Activated T-helper 2 cell treated with anti-CD3 and anti-CD28 coated beads, Interferon-gamma antibody, Interleukin-2, Interleukin-4, amounts not matched to agents 10 μg/mL and 5 μg/mL and 100 μg/mL, durations not matched to agents 14 hours and 24 hours and 36 hours (primary cell): Measurements from ENCODE around the gene DOCK1. TPM values are rescaled to one million over a fixed set of nuclear protein-coding genes. Genes with fewer than 3 reads are reported as not detected.
"Not testable (repeated sequence)": the region's sequence is repeated elsewhere in the genome, so short reads cannot be mapped to it uniquely, and the experiment has no call there.

Experiments used
- DNase-seq: peaks from one replicate; pipeline ENCODE4 v3.0.0; 2021; ENCODE audit warnings: low spot score
- H3K27ac Mint-ChIP-seq: one replicate; pipeline ENCODE4 v1.8.0; 2021; ENCODE audit warnings: mixed read lengths
- H3K27me3 Mint-ChIP-seq: one replicate; pipeline ENCODE4 v1.8.0; 2021; ENCODE audit warnings: low read depth, mixed read lengths
- H3K36me3 Mint-ChIP-seq: one replicate; pipeline ENCODE4 v1.8.0; 2021; ENCODE audit warnings: low read depth, mixed read lengths
- H3K4me1 Mint-ChIP-seq: one replicate; pipeline ENCODE4 v1.8.0; 2021; ENCODE audit warnings: low read depth, mixed read lengths
- H3K4me3 Mint-ChIP-seq: one replicate; pipeline ENCODE4 v1.8.0; 2021; ENCODE audit warnings: low read depth, mild to moderate bottlenecking, moderate library complexity, mixed read lengths
- H3K9me3 Mint-ChIP-seq: one replicate; pipeline ENCODE4 v1.8.0; 2021; ENCODE audit warnings: mixed read lengths
- intact Hi-C: fragments of 100-400 bp; cut with micrococcal nuclease; formaldehyde crosslinking; loops from one replicate; pipeline ENCODE4 v1.15.1; 2023
- total RNA-seq: library from RNA; stranded (reverse); gene quantifications from 2 replicates; pipeline ENCODE4 v1.2.3, GENCODE V29; 2022

DOCK1 gene
- 0.59 and 1.1 TPM in 2 replicates for total RNA-seq

DNA sequence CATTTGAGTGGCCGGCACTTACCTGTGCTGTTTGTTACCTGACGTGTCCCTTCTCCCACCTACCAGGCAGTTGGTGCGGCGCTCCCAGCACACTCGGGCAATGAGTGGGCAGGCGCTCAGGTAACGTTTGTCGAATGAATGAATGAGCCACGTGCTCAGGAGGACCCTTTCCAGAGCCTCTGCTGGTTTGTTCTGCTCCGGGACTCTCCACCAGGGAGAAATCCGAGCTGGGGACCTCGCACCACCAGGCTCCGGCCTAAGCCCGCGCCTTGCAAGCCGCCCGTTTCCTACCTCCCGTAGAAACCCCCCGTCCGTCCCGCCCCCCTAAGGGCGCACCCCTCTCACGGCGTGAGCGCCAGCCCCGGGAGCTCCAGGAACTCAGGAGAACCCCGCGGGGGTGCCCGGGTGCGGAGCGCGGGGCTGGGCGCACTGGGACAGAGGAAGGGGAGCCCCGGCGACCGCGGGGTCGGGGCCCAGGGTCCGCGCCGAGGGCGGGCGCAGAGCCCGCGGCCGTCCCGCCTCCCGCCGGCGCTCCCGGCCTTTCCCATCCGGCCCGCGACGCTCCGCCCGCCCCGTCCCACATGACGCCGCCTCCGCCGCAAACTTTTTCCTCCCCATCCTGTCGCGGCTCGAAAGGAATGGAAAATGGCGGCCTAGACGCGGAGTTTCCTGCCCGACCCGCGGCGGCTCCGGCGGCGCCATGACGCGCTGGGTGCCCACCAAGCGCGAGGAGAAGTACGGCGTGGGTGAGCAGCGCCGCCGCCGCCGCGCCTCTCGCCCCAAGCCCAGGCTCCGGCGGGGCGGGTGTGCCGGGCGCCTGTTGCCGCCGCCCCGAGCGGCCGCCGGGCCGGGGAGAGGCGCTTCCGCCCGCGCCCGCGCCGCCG, at the start of gene DOCK1:
Gene DOCK1, plus strand, starts transcription at position 611 of the 884 bp plus-strand sequence. Its CDS starts 90 bp downstream, at position 701.
- Mint-ChIP-seq H3K27me3 (peaks cover 18% of the 10 kb centered on the region), H3K9me3 (peaks cover 4% of the 10 kb centered on the region), H3K36me3 (no peaks in the 10 kb centered on the region), H3K4me3 (peak within 1 kb of the TSS; percentile 72), H3K4me1 (no peaks in the 10 kb centered on the region), H3K27ac (no peak within 1 kb of the TSS)
- DNase-seq: no peak
- intact Hi-C loops: no loop called here

- Mint-ChIP-seq H3K36me3 (no peaks in the 10 kb centered on the region), H3K27me3 (no peaks in the 10 kb centered on the region), H3K9me3 (peaks cover 15% of the 10 kb centered on the region), H3K27ac (no peak overlapping the region), H3K4me1 (no peaks in the 10 kb centered on the region), H3K4me3 (no peak overlapping the region)
- DNase-seq: no peak
- intact Hi-C loops: no loop called here
Observed at GRCh38 chr10:126857178-126857806, 47.9 kb upstream of the DOCK1 start.

- no peak for DNase-seq
- H3K27me3 Mint-ChIP-seq: no peaks in the 10 kb centered on the region
- H3K9me3 Mint-ChIP-seq: peaks cover 35% of the 10 kb centered on the region
- intact Hi-C loops: no loop called here
- H3K27ac Mint-ChIP-seq: no peak overlapping the region
- no peaks in the 10 kb centered on the region for H3K36me3 Mint-ChIP-seq
- no peak overlapping the region for H3K4me3 Mint-ChIP-seq
- no peaks in the 10 kb centered on the region for H3K4me1 Mint-ChIP-seq
Observed at GRCh38 chr10:126867567-126868365, 37.5 kb upstream of the DOCK1 start.

DNA sequence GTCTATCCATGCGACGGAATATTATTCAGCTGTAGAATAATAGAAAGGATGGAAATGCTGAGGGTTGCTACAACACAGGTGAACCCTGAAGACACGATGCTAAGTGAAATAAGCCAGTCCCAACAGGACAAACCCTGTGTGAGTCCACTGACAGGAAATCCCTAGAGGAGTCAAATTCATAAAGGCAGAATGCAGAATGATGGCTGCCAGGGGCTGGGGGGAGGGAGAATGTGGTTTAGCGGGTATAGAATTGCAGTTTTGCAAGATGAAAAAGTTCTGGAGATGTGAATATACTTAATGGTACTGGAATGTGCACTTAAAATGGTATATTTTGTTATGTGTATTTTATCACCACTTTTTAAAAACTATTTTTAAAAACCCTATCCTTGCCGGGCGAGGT, 36.9 kb upstream of the DOCK1 start:
- no peak for DNase-seq
- no peaks in the 10 kb centered on the region for H3K27me3 Mint-ChIP-seq

GRCh38 chr10:126872135-126872534, 33.1 kb upstream of the DOCK1 start:
- Mint-ChIP-seq H3K27ac (no peak overlapping the region), H3K4me1 (no peaks in the 10 kb centered on the region), H3K36me3 (no peaks in the 10 kb centered on the region), H3K4me3 (no peak overlapping the region), H3K27me3 (no peaks in the 10 kb centered on the region), H3K9me3 (peaks cover 32% of the 10 kb centered on the region)
- DNase-seq: no peak
- intact Hi-C loops: no loop called here

More for the DNA sequence above, 36.9 kb upstream of the DOCK1 start:
- Mint-ChIP-seq H3K36me3 (no peaks in the 10 kb centered on the region), H3K27ac (no peak overlapping the region), H3K9me3 (peaks cover 34% of the 10 kb centered on the region), H3K4me3 (no peak overlapping the region), H3K4me1 (no peaks in the 10 kb centered on the region)
- intact Hi-C loops: no loop called here

DNA sequence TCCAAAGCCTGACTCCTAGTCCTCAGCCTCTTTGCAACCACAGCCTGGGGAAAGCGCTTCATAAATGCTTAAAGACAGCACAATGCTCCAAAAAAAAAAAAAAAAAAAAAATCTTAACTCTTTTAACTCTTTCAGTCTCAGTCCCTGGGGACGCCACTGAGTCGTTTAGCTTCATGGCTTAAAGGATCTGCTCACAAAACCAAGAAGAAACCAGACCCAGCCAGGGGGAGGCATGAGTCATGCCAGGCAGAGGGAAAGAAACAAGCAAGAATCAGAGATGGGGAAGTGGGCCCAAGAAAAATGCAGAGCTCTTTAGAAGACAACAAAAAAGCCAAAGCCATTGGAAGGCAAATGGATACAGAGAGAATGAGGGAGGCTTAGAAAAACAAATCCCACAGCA, 32.5 kb upstream of the DOCK1 start:
- intact Hi-C loops: no loop called here
- no peak for DNase-seq
- Mint-ChIP-seq H3K4me3 (no peak overlapping the region), H3K36me3 (no peaks in the 10 kb centered on the region), H3K9me3 (peaks cover 29% of the 10 kb centered on the region), H3K4me1 (no peaks in the 10 kb centered on the region), H3K27ac (no peak overlapping the region), H3K27me3 (no peaks in the 10 kb centered on the region)

DNA sequence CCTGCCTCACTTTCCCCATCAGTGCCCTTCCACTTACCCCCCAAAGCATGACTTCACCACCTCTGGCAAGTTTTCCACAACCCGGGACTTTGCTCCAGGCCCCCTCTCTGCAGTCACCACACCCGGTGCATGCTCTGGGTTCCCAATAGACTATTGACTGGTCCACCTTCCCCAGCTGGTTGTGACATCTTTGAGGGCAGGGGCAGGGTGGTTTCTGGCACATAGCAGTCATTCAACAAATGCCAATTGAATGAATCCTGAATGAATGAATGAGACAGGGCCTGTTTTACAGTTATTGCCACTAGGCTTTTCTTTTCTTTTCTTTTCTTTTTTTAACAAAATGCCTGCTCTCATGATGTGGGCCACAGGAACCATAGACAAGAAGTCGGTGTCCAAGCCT, 28.8 kb upstream of the DOCK1 start:
- Mint-ChIP-seq H3K27me3 (no peaks in the 10 kb centered on the region), H3K9me3 (peaks cover 25% of the 10 kb centered on the region), H3K36me3 (no peaks in the 10 kb centered on the region), H3K4me1 (no peaks in the 10 kb centered on the region), H3K27ac (no peak overlapping the region), H3K4me3 (no peak overlapping the region)
- DNase-seq: no peak
- intact Hi-C loops: no loop called here

DNA sequence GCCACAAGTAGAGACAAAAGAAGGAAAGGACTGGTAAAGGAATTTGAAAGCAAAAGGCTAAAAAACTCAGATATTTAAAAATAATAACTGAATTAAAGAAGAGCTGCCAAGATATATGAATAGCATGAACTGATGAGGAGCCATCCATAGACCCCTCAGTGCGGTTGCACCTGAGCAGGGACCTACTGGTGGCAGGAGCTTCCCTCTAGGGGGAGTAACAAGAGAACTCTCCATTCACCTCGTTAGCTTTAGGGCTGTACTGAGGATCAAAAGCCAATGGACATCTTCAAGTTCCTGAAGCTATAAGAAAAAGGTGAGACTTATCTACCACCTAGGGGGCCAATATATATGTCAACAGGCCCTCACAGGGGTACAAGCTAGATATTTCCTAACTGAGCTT, 27.8 kb upstream of the DOCK1 start:
- no peak overlapping the region for H3K27ac Mint-ChIP-seq
- no peaks in the 10 kb centered on the region for H3K27me3 Mint-ChIP-seq
- no peak for DNase-seq
- H3K4me1 Mint-ChIP-seq: no peaks in the 10 kb centered on the region
- H3K9me3 Mint-ChIP-seq: peaks cover 27% of the 10 kb centered on the region
- intact Hi-C loops: no loop called here
- no peak overlapping the region for H3K4me3 Mint-ChIP-seq
- no peaks in the 10 kb centered on the region for H3K36me3 Mint-ChIP-seq

DNA sequence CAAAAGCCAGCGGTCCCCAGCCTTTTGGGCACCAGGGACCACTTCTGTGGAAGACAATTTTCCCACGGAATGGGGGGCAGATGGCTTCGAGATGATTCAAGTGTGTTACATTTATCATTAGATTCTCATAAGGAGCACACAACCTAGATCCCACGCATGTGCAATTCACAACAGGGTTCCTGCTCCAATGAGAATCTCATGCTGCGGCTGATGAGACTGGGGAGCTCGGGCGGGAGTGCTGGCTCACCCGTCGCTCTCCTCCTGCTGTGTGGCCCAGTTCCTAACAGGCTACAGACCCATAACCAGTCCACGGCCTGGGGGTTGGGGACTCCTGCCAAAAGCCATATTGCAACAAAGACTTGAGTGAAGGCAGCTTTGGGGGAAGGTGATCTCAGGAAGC, 26.6 kb upstream of the DOCK1 start:
- DNase-seq: no peak
- no peaks in the 10 kb centered on the region for H3K4me1 Mint-ChIP-seq
- peaks cover 27% of the 10 kb centered on the region for H3K9me3 Mint-ChIP-seq
- no peak overlapping the region for H3K4me3 Mint-ChIP-seq
- intact Hi-C loops: no loop called here
- H3K27ac Mint-ChIP-seq: no peak overlapping the region
- H3K27me3 Mint-ChIP-seq: no peaks in the 10 kb centered on the region
- H3K36me3 Mint-ChIP-seq: no peaks in the 10 kb centered on the region

DNA sequence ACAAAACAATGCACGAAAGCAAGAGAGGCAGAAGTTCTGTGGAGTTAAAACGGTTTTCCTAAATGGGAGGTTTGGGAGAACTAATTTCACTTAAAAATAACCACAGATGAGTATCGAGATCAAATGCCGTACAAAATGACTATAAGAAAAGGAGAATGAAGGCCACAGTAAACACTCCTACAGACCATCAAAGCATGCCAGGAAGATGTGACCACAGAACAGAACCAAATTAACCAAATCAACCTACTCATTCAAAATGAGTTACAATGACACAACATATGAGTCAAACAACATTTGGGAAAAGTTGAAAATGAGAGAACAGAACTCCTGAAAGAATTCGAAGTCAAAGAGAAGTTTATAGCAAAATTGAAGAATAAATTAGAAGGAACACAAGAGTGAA, 24.3 kb upstream of the DOCK1 start:
- no peaks in the 10 kb centered on the region for H3K36me3 Mint-ChIP-seq
- no peaks in the 10 kb centered on the region for H3K4me1 Mint-ChIP-seq
- DNase-seq: no peak
- no peaks in the 10 kb centered on the region for H3K27me3 Mint-ChIP-seq
- no peak overlapping the region for H3K4me3 Mint-ChIP-seq
- H3K27ac Mint-ChIP-seq: no peak overlapping the region
- intact Hi-C loops: no loop called here
- H3K9me3 Mint-ChIP-seq: peaks cover 19% of the 10 kb centered on the region

DNA sequence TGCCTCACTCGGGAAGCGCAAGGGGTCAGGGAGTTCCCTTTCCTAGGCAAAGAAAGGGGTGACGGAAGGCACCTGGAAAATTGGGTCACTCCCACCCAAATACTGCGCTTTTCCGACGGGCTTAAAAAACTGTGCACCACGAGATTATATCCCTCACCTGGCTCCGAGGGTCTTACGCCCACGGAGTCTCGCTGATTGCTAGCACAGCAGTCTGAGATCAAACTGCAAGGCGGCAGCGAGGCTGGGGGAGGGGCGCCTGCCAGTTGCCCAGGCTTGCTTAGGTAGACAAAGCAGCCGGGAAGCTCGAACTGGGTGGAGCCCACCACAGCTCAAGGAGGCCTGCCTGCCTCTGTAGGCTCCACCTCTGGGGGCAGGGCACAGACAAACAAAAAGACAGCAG, 23.2 kb upstream of the DOCK1 start:
- H3K27me3 Mint-ChIP-seq, intact Hi-C loops, DNase-seq, H3K27ac Mint-ChIP-seq, H3K4me1 Mint-ChIP-seq, H3K4me3 Mint-ChIP-seq, H3K36me3 Mint-ChIP-seq: not testable (repeated sequence)
- peaks cover 14% of the 10 kb centered on the region for H3K9me3 Mint-ChIP-seq

DNA sequence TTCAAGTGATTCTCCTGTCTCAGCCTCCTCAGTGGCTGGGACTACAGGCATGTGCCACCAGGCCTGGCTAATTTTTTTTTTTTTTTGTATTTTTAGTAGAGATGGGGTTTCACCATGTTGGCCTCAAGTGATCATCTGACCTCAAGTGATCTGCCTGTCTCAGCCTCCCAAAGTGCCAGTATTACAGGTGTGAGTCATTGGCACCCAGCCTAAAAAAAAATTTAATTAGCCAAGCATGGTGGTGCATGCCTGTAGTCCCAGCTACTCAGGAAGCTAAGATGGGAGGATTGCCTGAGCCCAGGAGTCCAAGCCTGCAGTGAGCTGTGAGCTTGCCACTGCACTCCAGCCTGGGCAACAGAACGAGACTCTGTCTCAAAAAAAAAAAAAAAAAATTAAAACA, 16.8 kb upstream of the DOCK1 start:
- H3K4me3 Mint-ChIP-seq, H3K27me3 Mint-ChIP-seq, H3K36me3 Mint-ChIP-seq, H3K9me3 Mint-ChIP-seq, intact Hi-C loops, H3K27ac Mint-ChIP-seq, DNase-seq, H3K4me1 Mint-ChIP-seq: not testable (repeated sequence)

DNA sequence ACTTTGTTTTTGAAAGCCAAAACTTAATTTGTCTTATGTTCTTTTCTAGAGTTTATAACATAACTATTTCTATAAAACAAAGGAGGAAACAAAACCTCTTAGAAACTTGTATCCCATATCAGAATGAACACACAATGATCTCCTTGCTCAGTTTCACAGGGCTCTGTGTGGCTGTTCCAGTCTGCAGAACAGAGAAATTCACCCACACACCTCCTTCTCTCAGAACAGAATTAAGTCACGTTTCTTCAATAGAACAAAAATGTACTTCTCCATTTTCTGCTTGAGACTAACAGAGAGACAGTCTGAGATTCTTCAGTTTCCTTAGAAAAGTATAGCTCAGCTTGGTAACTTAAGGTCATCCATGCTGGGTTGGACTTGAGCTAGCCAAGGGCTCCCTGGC, 15.8 kb upstream of the DOCK1 start:
- H3K4me1 Mint-ChIP-seq: no peaks in the 10 kb centered on the region
- no peaks in the 10 kb centered on the region for H3K36me3 Mint-ChIP-seq
- no peaks in the 10 kb centered on the region for H3K27me3 Mint-ChIP-seq
- peaks cover 7% of the 10 kb centered on the region for H3K9me3 Mint-ChIP-seq
- no peak overlapping the region for H3K4me3 Mint-ChIP-seq
- DNase-seq: no peak
- no peak overlapping the region for H3K27ac Mint-ChIP-seq
- intact Hi-C loops: no loop called here
